Islet of Langerhans (tissue), 1 donor: ENCODE results near the gene SMAD9.

Experiments
- FAIRE-seq: peaks from one replicate; lab custom pipeline; 2011; peaks lifted over from hg19 to GRCh38; lab: Jason Lieb, UNC

The SMAD9 gene

DNA sequence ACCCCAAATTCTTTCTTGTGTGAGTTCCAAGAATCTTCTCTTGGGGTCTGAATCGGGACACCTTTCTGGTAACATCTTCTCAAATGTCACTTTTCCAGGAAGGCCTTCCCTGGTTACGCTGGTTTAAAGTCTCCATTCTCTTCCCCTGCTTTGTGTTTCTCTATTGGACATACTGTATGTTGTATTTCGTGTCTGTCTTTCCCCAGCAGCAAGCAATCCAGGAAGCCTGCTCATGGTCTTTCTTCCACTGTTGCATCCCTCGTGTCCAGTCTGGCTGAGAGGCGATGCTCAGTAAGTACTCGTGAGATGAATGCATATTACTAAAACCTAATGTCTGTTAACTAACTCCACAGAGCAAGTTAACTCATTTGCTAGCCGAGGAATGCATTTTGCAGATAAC lies 57.3 kb downstream of the SMAD9 start:
- FAIRE-seq: no peak

DNA sequence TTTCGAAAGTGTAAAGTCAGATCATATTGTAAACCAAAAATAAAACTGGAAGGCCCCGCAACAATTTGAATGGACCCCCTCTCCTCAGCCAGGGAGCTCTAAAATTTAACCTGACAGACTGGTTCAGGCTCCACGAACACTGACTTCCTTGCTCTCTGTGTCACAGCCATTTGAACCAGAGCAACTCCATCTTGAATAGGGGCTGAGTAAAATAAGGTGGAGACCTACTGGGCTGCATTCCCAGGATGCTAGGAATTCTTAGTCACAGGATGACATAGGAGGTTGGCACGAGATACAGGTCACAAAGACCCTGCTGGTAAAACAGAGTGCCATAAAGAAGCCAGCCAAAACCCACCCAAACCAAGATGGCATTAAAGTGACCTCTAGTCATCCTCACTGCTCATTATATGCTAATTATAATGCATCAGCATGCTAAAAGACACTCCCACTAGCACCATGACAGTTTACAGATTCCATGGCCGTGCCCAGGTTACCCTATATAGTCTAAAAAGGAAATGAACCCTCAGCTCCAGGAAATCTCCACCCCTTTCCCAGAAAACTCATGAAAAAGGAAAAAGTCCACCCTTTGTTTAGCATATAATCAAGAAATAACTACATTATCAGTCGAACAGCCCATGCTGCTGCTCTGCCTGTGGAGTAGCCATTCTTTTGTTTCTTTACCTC lies 57.9 kb downstream of the SMAD9 start:
- FAIRE-seq: no peak

DNA sequence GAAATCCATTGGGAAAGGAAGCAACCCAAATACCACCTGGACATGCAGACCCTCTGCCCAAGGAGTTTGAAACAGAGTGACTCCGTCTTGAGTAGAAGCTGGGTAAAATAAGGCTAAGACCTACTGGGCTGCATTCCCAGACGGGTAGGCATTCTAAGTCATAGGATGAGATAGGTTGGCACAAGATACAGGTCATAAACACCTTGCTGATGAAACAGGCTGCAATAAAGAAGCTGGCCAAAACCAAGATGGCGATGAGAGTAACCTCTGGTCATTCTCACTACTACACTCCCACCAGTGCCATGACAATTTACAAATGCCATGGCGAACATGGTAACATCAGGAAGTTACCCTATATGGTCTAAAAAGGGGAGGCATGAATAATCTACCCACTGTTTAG lies 60.8 kb downstream of the SMAD9 start:
- no peak for FAIRE-seq

DNA sequence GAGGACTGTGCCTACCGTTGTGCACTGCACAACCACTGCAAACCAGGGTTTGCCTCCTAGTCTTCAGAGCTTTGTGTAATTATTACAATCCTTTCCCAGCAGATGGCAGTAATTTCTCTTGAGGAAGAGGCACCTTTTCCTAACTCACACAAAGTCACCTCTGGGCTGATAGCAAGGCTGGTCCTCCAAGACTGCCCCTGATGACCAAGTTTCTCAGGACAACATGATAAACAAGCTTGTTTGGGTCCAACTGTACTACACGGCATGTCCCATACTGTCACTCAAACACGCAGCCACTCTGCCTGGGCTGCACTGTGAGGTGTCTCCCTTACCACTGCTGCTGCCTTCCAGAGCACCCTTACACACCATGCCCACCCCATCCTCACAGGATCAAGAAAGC lies 61.7 kb downstream of the SMAD9 start:
- FAIRE-seq: no peak

DNA sequence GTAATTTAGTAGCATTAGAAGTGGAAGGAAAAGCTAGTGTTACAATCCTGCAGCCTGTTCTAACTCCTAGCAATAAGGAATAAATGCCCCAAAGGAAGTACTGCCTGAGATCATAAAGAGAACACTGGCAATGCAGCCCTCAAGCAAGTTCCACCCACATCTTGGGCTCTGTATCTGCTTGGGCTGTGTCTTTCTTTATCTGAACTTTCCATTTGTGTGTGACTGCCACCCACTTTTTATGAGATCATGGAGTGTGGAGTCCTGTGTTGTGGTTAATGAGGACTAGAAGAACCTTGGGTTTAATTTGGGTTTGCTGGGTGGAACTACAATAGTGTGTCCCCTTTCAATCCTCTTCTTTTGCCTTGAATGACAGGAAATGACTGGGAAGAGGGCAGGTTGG lies 62.8 kb downstream of the SMAD9 start:
- FAIRE-seq: no peak

DNA sequence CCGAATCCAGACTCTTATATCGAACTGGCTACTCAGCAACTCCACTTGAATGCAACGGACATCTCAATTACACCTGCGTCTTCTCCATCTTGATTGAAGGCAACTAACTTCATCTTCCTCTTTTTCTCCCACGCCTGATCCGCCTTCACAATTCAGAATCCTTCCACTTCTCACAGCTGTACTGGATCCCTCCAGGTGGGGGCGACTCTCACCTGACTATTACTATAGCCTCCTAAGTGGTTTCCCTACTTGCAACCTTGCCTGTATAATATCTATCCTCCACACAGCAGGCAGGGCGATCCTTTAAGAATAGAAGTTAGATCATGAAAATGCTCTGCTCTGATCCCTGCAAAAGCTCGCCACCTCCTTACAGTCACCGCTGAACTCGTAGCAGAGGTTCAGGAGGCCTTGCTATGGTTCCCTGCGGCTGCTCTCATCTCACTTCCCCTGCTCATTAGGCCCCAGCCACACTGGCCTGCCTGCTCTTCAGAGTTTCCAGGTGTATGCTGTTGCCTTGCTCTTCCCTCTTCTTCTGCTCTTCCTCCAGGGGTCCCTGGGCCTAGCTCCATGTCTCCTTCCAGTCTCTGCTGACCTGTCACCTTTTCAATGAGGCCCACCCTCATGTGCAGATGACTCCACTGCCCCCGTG lies 69.1 kb downstream of the SMAD9 start:
- FAIRE-seq: no peak

DNA sequence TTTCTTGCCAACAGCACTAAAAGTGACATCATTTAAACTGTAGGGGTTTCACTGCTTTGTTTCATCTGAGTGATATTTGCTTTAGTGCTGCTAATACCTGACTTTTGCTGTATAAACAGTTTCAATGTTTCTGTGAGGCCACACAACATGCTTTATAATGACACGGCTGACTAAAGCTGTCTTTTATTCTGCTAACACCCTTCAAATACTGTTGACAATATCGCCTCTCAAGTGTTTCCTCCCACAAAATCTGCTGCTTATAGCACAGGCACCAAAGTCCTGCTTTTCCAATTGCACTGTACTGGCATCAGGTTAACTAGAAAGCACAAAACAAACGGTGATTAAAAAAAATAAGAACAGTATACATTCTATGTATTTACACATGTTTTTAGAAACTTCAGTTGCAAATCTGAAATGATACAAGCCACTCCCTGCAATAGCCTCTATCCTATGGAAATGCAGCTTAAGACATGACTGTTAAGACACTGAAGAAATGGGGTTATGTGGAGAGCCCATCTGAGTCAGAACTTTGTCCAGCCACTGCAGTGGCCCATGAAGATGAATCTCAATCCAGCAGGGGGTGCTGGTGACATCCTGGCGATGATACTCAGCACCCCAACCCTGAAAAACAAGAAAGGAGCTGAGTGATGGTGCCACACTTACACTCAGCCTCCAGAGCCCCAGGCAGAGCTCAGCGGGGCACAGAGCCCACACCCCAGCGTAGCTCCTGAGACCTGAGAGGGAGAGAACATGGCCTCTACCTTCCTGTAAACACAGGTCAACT lies 71.6 kb downstream of the SMAD9 start:
- peak; percentile 97 for FAIRE-seq

DNA sequence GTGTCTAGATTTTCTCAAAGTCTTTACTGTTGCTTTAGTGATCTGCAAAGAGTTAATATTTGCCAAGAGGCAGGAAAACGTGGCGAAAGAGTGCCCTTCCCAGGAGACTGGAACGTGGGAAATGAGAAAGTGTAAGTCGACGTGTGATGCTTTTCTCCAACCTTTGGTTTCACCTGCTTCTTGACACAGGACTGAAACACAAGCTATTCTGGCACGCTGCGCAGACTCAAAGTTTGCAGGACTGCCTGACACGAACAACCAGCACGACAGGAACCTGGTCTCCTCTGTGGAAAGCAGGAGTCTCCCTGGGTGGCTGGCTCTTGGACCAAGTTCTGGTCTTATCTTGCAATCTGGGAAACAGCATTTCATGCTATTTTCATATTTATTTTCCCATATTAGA lies 72.4 kb downstream of the SMAD9 start:
- FAIRE-seq: no peak

DNA sequence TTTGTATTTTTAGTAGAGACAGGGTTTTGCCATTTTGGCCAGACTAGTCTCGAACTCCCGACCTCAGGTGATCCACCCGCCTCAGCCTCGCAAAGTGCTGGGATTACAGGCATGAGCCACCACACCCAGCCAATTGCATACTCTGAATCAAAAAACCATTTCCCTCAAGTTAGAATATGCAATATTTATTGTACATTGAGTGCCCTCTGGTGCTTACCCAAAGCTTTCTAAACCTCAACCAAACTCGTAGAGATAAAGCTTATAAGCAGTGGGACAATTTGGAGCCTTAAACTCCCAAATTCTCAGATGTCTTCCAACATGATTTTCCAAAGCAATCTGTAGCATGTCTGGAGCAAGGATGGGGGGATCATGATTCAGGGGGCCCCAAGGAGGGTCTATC lies 78.6 kb downstream of the SMAD9 start:
- no peak for FAIRE-seq

DNA sequence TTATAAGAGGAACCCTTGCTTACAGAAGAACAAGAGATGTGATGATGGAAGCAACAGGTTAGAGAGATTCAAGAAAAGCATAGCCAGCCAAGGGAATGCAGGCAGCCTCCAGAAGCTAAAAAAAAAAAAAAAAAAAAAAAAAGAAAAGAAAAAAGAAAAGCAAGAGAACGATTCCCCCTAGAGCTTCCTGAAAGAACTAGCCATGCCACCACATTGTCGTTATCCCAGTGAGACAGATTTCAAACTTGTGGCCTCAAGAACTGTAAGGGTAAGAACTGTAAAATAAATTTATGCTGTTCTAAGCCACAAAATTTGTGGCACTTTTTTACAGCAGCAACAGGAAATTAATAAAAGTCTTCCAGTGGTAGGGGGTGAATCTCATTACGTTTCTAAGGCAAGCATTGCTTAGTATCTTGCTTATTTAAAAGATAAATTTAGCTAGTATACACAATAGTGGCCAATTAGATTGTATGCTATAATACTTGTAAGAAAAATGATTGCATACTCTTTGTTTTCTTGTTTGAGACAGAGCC lies 79.3 kb downstream of the SMAD9 start:
- no peak for FAIRE-seq

DNA sequence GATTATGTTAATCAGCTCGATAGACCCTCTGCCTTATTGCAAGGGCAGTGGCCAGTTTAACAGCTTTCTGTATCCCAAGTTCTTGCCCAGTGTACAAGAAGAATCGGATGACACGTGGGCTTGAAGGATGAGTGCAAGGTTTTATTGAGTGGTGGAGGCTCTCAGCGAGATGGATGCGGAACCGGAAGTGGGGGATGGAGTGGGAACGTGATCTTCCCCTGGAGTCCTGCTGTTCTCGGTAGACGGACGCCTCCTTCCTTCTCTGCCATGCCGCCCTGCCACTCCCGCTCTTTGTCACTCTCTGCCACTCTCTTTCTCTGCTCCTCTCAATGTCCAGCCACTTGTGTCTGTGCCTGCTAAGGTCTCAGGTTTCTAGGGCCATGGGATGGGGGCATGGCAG lies 80.1 kb downstream of the SMAD9 start:
- FAIRE-seq: no peak

DNA sequence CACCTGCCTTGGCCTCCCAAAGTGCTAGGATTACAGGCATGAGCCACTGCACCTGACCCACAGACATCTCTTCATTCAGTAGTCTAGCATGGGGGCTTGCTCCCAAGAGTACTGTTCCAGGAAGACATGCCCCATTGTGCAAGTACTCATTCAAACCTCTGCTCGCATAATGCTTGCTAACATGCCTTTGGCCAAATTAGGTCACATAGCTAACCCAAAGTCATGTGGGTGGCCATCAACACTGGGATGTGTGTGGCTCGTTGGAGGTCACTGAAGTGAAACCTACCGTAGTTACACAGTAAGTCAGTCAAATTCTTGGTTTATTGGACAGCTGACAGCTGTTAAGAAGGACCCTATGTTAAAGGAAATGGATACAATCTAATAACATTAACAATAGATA lies 80.8 kb downstream of the SMAD9 start:
- FAIRE-seq: no peak

DNA sequence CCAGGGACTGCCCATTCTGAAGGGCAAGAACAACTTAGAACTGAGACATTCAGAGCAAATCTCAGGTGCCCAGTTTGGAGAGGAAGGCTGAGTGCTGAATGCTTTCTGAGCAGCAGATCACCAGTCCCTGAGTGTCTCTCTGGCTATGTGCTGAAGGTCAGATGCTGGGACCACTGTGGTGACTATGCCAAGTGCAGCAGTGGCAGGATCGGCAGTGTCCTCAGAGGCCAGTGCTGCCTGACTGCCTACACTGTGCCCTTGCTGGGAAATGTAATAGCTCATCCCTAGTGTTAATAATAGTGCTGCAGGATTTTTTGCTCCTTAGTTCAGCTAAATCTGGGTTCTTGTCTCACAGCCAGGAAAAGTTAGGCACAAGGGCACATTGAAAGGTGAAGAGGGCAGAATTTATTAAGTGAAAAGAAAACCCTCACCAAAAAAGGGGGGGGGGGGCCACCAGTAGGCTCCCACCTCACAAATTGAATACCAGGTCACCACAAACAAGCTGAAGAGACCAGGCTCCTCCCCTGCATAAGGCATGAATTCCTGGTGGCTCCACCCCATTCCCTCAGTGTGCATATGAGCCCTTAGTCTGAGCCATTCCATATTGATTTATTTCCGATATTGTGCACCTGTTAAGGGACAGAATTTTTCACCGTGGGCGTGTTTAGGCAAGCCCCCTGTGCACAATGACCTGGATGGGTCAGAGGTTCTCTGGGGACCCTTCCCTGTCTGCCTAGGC lies 82.5 kb downstream of the SMAD9 start:
- no peak for FAIRE-seq

DNA sequence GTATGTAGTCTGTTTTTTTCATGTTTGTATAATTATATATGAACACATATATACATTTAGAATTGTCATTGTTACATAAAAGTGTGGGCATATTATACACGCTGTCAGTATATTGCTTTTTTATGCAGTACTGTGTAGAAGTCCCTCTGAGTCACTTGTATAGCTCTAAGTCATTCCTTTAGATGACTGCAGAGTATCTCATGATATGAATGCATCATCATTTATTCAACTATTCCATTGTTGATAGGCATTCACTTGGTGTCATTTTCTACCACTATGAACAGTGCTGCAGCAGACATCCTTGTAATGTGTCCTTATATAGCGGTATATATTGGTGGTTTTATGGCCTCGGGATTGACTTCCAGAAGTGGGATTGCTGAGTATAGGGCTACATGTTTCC lies 85.7 kb downstream of the SMAD9 start:
- FAIRE-seq: no peak

DNA sequence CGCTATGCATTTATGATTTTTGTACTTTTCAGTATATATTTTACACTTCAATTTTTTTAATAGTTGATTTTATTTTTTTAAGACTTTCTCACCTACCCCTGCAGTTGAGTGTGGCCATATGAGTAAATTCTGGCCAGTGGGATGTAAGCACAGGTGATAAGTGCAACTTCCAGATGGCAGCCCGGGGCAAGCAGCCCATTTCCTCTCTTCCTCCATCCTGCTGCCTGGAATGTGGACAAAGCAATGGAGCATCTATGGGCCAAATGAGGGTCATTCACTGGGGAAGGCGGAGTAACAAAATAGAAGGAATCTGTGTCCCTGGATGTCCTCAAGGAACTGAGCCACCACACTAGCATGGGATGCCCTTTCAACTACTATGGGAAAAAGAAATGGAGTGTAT lies 88.7 kb downstream of the SMAD9 start:
- no peak for FAIRE-seq

DNA sequence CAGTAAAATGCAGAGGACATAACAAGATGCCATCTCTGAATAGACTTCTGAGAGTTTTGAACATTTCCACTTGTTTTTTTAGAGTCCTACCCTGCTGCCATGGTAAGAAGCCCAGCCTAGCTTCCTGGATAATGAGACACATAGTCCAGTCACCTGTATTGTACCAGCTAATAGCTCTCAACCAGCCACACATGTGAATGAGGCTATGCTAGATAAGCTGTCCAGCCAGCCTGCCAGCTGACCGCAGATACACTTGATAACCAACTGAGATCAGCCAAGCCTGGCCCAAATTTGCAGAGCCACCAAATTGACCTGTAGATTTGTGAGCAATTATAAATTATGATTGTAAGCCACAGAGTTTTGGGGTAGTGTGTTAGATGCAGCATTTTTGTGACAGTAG lies 90.3 kb downstream of the SMAD9 start:
- FAIRE-seq: no peak

DNA sequence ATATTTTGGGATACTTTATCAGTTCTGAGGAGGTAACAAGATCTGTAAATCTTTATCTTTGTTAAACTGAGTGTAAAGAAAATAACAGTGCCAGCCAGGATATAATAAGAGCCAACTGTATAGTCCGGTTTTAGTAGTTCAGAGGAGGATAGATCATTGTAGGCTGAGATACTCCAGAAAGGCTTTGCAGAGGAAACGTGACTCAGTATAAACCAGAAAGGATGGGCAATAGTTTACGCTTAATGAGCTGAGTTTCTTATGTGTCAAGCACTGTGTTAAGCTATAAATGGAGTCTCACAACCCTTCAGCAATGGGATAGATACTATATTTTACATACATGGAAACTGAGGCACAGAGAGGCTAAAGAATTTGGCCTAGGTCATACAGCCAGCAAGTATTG lies 97.3 kb downstream of the SMAD9 start:
- no peak for FAIRE-seq

DNA sequence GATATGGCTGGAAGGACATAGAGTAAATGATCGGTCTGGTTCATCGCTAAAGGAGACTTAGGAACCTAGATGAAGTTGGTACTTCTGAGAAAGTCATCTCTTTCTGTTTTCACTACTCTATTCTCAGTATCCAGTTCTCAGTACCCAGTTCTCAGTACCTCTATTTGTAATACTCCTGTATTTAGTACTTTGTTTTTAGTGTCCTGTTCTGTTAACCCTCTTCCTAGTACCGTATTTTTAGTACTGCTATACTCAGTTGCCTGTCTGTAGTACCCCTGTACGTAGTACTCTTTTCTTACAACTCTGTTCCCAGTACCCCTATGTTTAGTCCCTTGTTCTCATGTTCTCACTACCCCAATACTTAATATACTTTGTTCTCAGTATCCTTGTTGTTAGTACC lies 99.8 kb downstream of the SMAD9 start:
- no peak for FAIRE-seq

DNA sequence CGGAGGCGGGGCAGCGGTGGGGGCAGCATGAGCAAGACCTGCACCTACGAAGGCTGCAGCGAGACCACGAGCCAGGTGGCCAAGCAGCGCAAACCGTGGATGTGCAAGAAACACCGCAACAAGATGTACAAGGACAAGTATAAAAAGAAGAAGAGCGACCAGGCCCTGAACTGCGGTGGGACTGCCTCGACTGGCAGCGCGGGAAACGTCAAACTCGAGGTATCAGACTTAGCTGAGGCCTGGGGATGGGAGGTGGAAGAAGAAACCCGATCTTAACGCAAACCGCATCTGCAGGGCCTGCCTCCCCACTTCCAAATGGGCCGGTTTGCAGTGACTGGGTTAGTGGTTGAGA lies 100.3 kb downstream of the SMAD9 start:
- FAIRE-seq: no peak

DNA sequence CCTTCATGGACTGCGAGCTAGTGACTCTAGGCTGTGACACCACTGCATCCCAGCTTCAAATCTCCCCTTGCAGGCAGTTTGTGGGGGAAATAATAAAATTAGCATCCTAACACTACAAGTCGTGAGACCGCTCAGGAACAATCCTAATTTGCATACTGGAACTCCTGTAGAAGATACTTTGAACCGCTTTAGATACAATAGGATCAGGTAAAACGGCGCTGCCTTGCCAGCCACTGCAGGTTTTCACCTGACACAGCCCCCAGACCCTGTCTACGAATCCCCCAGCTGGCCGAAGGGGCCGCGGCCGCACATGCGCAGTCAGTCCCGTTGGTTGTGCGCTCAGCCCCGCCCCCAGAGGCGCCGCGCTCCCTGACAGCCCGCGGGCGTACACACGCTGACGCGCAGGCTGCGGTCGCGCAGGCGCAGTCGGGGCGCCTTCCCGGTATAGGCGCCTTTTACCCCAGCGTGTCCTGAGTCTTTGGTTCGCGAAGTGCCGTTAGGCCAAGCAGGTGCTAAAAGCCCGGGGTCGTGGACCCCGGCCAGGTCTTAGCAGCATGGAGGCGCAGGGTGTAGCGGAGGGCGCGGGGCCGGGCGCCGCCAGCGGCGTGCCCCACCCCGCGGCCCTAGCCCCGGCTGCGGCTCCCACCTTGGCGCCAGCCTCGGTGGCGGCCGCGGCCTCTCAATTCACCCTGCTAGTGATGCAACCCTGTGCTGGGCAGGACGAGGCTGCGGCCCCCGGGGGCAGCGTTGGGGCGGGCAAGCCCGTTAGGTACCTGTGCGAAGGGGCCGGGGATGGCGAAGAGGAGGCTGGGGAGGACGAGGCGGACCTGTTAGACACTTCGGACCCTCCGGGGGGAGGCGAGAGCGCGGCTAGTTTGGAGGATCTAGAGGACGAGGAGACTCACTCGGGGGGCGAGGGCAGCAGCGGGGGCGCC lies 101.0 kb downstream of the SMAD9 start, which contains the start of gene RFXAP:
Gene RFXAP (plus strand): TSS at position 419 of the 935 bp plus-strand sequence. CDS start 136 bp downstream, at position 555.
- no peak for FAIRE-seq

DNA sequence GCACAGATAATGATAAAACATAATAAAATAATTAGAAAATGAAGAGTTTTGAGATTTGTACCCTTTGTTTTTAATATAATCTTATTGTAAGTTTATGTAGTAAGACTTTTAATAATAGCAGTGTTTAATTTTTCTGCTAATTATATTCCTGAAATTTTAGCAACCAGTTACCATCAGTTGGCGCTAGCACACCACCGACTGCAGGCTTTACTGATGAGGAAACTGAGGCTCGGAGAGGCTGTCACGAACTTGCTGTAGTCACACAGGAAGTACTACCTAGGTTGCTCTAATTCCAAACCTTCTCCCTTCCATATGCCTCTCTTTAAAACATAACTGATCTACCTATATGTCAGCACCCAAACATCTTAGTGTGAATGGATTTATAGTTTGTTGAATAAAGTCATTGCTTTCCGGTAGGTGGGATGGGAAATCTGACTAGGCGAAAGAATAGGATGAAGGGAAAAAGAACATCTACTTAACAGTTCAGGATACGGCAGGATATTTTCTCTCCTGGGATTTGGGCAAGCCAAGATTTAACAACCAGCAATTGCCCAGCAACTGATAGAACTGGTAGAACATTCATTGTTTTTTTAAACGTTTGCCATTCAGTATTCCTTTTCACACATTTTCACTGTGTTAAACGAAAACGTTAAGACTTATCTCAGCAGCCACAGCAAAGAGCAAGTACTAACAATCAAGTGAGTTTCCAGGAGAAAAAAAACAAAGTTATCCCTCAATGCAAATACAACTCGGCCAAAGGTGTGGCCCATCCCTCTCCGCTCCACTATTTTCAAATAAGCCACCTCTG lies 101.8 kb downstream of the SMAD9 start:
- FAIRE-seq: no peak
